ENCODE measurements around the gene LAMA5.

Gene LAMA5

GRCh38 chr20:62368976-62369814 lies 2.1 kb upstream of the LAMA5 start:
- no peak for DNase-seq

- no peak for DNase-seq
These were observed 1.4 kb upstream of the LAMA5 start for GRCh38 chr20:62368392-62368975.

- no peak for DNase-seq
These were observed 700 bp upstream of the LAMA5 start for GRCh38 chr20:62367633-62368391.

- DNase-seq = no peak
These were observed 559 bp downstream of the LAMA5 start for GRCh38 chr20:62366370-62367135.

- no peak for DNase-seq
These were observed 1.2 kb downstream of the LAMA5 start for GRCh38 chr20:62365814-62366369.

GRCh38 chr20:62364911-62365736 lies 2.0 kb downstream of the LAMA5 start:
- DNase-seq = no peak

- DNase-seq = no peak
These were observed 2.9 kb downstream of the LAMA5 start for GRCh38 chr20:62363920-62364851.

- DNase-seq = no peak
These were observed 3.9 kb downstream of the LAMA5 start for GRCh38 chr20:62362991-62363919.

- DNase-seq = no peak
These were observed 4.5 kb downstream of the LAMA5 start for GRCh38 chr20:62362590-62362940.

- DNase-seq = no peak
These were observed 5.1 kb downstream of the LAMA5 start for GRCh38 chr20:62361799-62362589.

GRCh38 chr20:62360854-62361798 lies 6.0 kb downstream of the LAMA5 start:
- DNase-seq = no peak

- no peak for DNase-seq
These were observed 7.5 kb downstream of the LAMA5 start for GRCh38 chr20:62359491-62360121.

GRCh38 chr20:62359043-62359490 lies 8.0 kb downstream of the LAMA5 start:
- no peak for DNase-seq

GRCh38 chr20:62358171-62359042 lies 8.7 kb downstream of the LAMA5 start:
- no peak for DNase-seq

GRCh38 chr20:62357681-62358080 lies 9.4 kb downstream of the LAMA5 start:
- no peak for DNase-seq

- DNase-seq = no peak
These were observed 9.9 kb downstream of the LAMA5 start for GRCh38 chr20:62357187-62357667.

Measured in cortex of kidney (tissue), 1 donor.